ENCODE results near the gene COPG2.

GRCh38 chr7:130648580-130648979 lies 20.0 kb downstream of the COPG2 start:
- TF ChIP-seq ZNF462 (CRISPR knock-in tag; IDR thresholded peaks at IDR 0.05) (no peak), CTCF (conservative IDR thresholded peaks at IDR 0.05; ENCODE audit: low read depth in 2 of 2) (no peak), ZNF114 (CRISPR knock-in tag; IDR thresholded peaks at IDR 0.05) (no peak), ZNF331 (CRISPR knock-in tag; IDR thresholded peaks at IDR 0.05; ENCODE audit: low read depth) (no peak), POLR2AphosphoS5 (IDR thresholded peaks at IDR 0.05; ENCODE audit: low read depth) (no peak), JUNB (IDR thresholded peaks at IDR 0.05; ENCODE audit: unreplicated experiment) (no peak), EZH2phosphoT487 (IDR thresholded peaks at IDR 0.05; ENCODE audit: unreplicated experiment) (no peak), CREB1 (CRISPR knock-in tag; IDR thresholded peaks at IDR 0.05; ENCODE audit: low read depth) (no peak), EZH2 (IDR thresholded peaks at IDR 0.05; ENCODE audit: low read depth, unreplicated experiment) (no peak), REST (IDR thresholded peaks at IDR 0.05; ENCODE audit: unreplicated experiment) (no peak), STAT1 (IDR thresholded peaks at IDR 0.05; ENCODE audit: unreplicated experiment) (no peak), ETS1 (IDR thresholded peaks at IDR 0.05) (no peak), NANOG (IDR thresholded peaks at IDR 0.05; ENCODE audit: borderline replicate concordance) (no peak)
